MCF 10A (cell line): ENCODE data around the gene ARHGEF28. TPM values are rescaled to one million over a fixed set of nuclear protein-coding genes. Genes with fewer than 3 reads are reported as not detected.

Source experiments
- BruUV-seq: library from RNA; stranded (reverse); fragments of 400-500 nt; replicated peaks from 2 replicates; lab custom pipeline; 2021; lab: Mats Ljungman, UMichigan
- CTCF ChIA-PET: fragments of 300-600 bp; sonication (Branson Sonifier 250); formaldehyde crosslinking; extraction: SDS; loops from one replicate; lab custom pipeline; 2021; ENCODE audit warnings: antibody characterized with exemption, inconsistent platforms; lab: Yijun Ruan, JAX
- POLR2A ChIA-PET: fragments of 300-600, 350-650 bp; sonication (Branson Sonifier 250); formaldehyde crosslinking; extraction: SDS; loops from one replicate; lab custom pipeline; 2020; ENCODE audit warnings: antibody characterized with exemption, inconsistent platforms; lab: Yijun Ruan, JAX
- DNase-seq: peaks from one replicate; pipeline ENCODE4 v3.0.0-alpha.2; 2018; ENCODE audit not compliant: unreplicated experiment
- H3K27ac Mint-ChIP-seq: one replicate; pipeline ENCODE4 v1.8.0; 2022; ENCODE audit warnings: mild to moderate bottlenecking, low read depth, mixed read lengths; ENCODE audit not compliant: unreplicated experiment
- H3K27me3 Mint-ChIP-seq: one replicate; pipeline ENCODE4 v1.8.0; 2022; ENCODE audit warnings: mixed read lengths; ENCODE audit not compliant: insufficient read depth, unreplicated experiment
- H3K36me3 Mint-ChIP-seq: one replicate; pipeline ENCODE4 v1.8.0; 2022; ENCODE audit warnings: mild to moderate bottlenecking, moderate library complexity, mixed read lengths; ENCODE audit not compliant: insufficient read depth, unreplicated experiment
- H3K4me1 Mint-ChIP-seq: one replicate; pipeline ENCODE4 v1.8.0; 2022; ENCODE audit warnings: mixed read lengths; ENCODE audit not compliant: insufficient read depth, unreplicated experiment
- H3K4me3 Mint-ChIP-seq: one replicate; pipeline ENCODE4 v1.8.0; 2022; ENCODE audit warnings: mild to moderate bottlenecking, moderate library complexity, mixed read lengths; ENCODE audit not compliant: unreplicated experiment
- H3K9me3 Mint-ChIP-seq: one replicate; pipeline ENCODE4 v1.8.0; 2022; ENCODE audit warnings: mixed read lengths; ENCODE audit not compliant: unreplicated experiment
- intact Hi-C: fragments of 100-400 bp; cut with micrococcal nuclease; formaldehyde crosslinking; loops from 2 replicates; pipeline ENCODE4 v1.14.1; 2022
- total RNA-seq: library from RNA; stranded (reverse); gene quantifications from 2 replicates; pipeline ENCODE4 v1.2.3, GENCODE V29; 2022
- TF ChIP-seq, protein P1 (sequence below): fragments of 200-600 bp; IDR thresholded peaks from one replicate; pipeline ENCODE4 v1.8.0; 2022; ENCODE audit warnings: antibody characterized with exemption, mild to moderate bottlenecking; ENCODE audit not compliant: unreplicated experiment

ARHGEF28 gene
- total RNA-seq, 1 experiment from 2014 or later, result 34.8 TPM

DNA sequence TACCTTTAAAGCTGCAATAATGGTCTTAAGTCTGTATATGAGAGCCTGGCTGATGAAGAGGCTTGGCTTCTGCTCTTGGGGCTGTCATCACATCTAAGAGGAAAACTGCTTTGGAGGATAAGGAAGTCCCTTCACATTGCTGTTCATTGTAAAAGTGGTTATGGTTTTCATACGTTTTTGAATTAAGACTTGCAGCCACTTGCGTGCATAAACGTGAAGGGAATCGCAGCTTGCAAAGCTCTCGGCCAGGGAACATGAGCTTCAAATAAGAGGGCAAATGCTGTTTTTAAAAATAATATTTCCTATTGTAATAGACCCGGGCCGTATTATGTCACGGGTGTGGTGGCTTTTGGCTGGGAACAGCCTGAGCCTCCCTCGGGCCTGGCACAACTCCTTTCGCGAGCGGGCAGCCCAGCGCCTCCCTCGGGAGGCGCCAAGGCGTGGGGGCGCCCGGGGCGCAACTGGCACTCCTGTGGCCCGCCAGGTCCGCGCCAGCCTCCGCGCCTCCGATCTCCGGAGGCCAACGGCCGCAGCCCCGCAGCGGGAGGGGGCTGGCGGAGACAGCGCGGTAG lies 538 bp upstream of the ARHGEF28 start:
- BruUV-seq, result TSS peak; percentile 28
- no peaks in the 10 kb centered on the region for H3K27me3 Mint-ChIP-seq
- CTCF ChIA-PET, result interaction anchor here (0.6 to 2.1 kb wide), 8 partner anchors 10 to 204 kb away, joined by 3 to 13 read pairs (median 4); no protein-coding TSS in a partner anchor
- peaks cover 29% of the 10 kb centered on the region for H3K4me1 Mint-ChIP-seq
- H3K27ac Mint-ChIP-seq, result no peak overlapping the region
- POLR2A ChIA-PET, result interaction anchor here (0.6 to 5.0 kb wide), 18 partner anchors 11 to 188 kb away, joined by 3 to 87 read pairs (median 4); partner anchors contain the start of genes ANKRA2 and UTP15
- peaks cover 9% of the 10 kb centered on the region for H3K36me3 Mint-ChIP-seq
- DNase-seq, result no peak
- H3K9me3 Mint-ChIP-seq, result no peaks in the 10 kb centered on the region
- peak overlapping the region; percentile 72 for H3K4me3 Mint-ChIP-seq
- TF ChIP-seq, protein P1, sequence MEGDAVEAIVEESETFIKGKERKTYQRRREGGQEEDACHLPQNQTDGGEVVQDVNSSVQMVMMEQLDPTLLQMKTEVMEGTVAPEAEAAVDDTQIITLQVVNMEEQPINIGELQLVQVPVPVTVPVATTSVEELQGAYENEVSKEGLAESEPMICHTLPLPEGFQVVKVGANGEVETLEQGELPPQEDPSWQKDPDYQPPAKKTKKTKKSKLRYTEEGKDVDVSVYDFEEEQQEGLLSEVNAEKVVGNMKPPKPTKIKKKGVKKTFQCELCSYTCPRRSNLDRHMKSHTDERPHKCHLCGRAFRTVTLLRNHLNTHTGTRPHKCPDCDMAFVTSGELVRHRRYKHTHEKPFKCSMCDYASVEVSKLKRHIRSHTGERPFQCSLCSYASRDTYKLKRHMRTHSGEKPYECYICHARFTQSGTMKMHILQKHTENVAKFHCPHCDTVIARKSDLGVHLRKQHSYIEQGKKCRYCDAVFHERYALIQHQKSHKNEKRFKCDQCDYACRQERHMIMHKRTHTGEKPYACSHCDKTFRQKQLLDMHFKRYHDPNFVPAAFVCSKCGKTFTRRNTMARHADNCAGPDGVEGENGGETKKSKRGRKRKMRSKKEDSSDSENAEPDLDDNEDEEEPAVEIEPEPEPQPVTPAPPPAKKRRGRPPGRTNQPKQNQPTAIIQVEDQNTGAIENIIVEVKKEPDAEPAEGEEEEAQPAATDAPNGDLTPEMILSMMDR, result no peak
- intact Hi-C loops, result no loop called here

DNA sequence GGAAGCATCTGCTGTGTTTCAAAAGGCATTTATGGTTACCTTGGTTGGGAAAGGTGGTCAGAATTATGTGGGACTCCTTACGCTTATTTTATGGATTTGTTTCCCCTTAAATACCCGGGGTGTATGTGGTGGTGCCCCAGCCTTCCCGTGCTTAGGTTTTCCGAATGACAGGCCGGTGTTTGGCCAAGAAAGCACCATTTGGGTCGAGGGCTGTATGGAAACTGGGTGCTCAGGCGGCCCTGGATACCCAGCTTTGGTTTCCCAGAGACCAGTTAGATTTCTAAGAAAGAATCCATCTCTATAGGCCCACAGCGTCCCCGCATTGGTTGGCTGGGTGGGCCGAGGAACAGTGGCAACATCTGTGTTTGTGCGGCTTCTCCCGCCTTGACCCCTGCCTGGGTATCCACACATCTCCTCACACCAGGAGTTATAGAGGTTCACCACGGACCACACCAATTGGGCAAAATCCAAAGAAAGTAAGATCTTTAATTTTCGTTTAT lies 868 bp downstream of the ARHGEF28 start:
- intact Hi-C loops, result loop anchor here (2.0 kb wide), 1 partner anchor 66 kb away; no protein-coding TSS in a partner anchor
- peak overlapping the region; percentile 72 for H3K4me3 Mint-ChIP-seq
- ChIA-PET POLR2A (interaction anchor here (0.9 to 5.0 kb wide), 12 partner anchors 12 to 187 kb away, joined by 3 to 87 read pairs (median 6); partner anchors contain the start of genes ANKRA2 and UTP15), CTCF (interaction anchor here (1.3 to 2.0 kb wide), 3 partner anchors 30 to 166 kb away, joined by 3 to 11 read pairs (median 4); no protein-coding TSS in a partner anchor)
- no peaks in the 10 kb centered on the region for H3K9me3 Mint-ChIP-seq
- DNase-seq, result no peak
- TF ChIP-seq, protein P1, result no peak
- no peaks in the 10 kb centered on the region for H3K27me3 Mint-ChIP-seq
- H3K27ac Mint-ChIP-seq, result peak overlapping the region; percentile 46
- H3K4me1 Mint-ChIP-seq, result peaks cover 39% of the 10 kb centered on the region
- peaks cover 9% of the 10 kb centered on the region for H3K36me3 Mint-ChIP-seq
- TSS peak; percentile 31 for BruUV-seq

- Mint-ChIP-seq H3K9me3 (no peaks in the 10 kb centered on the region), H3K4me3 (no peak overlapping the region), H3K36me3 (peaks cover 9% of the 10 kb centered on the region), H3K27ac (no peak overlapping the region), H3K27me3 (no peaks in the 10 kb centered on the region), H3K4me1 (peaks cover 45% of the 10 kb centered on the region)
- ChIA-PET POLR2A (no interaction called here), CTCF (interaction anchor here (1.1 kb wide), 1 partner anchor 87 kb away, joined by 3 read pairs; no protein-coding TSS in a partner anchor)
- intact Hi-C loops, result no loop called here
- DNase-seq, result no peak
- TF ChIP-seq, protein P1, result no peak
- BruUV-seq, result no TSS peak
These were observed 3.5 kb downstream of the ARHGEF28 start for GRCh38 chr5:73629456-73629855.

- H3K27ac Mint-ChIP-seq, result no peak overlapping the region
- H3K36me3 Mint-ChIP-seq, result peaks cover 9% of the 10 kb centered on the region
- no peak overlapping the region for H3K4me3 Mint-ChIP-seq
- no peaks in the 10 kb centered on the region for H3K27me3 Mint-ChIP-seq
- ChIA-PET POLR2A (interaction anchor here (1.0 kb wide), 1 partner anchor 16 kb away, joined by 4 read pairs; no protein-coding TSS in a partner anchor), CTCF (interaction anchor here (0.5 to 1.1 kb wide), 2 partner anchors 33 to 95 kb away, joined by 4 read pairs; no protein-coding TSS in a partner anchor)
- no peak for DNase-seq
- no TSS peak for BruUV-seq
- intact Hi-C loops, result no loop called here
- peaks cover 43% of the 10 kb centered on the region for H3K4me1 Mint-ChIP-seq
- TF ChIP-seq, protein P1, result no peak
- no peaks in the 10 kb centered on the region for H3K9me3 Mint-ChIP-seq
These were observed 4.8 kb downstream of the ARHGEF28 start for GRCh38 chr5:73630765-73631164.
